Measurements from ENCODE around the gene DIO2.

DNA sequence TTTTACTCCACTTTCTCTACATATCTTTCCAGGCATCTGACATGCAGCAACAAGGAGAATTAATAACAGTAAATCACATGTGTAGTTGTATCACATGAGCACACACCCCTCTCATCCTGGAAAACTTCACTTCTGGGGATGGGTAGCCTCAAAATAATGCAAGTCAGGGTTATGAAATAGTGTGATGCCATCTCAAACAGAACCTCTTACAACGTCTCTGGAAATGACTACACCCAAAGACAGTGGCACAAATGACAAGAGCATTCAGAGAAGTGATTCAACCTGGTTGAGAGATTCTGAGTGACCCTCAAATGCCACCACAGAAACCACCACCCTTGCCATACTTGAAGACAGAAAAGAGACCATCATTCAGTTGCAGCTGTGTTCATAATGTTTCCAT, 2.8 kb downstream of the DIO2 start:
- TF ChIP-seq CTCF (IDR thresholded peaks at IDR 0.05) (no peak), POLR2A (IDR thresholded peaks at IDR 0.05) (no peak), POLR2AphosphoS5 (IDR thresholded peaks at IDR 0.05) (no peak)

Data from prostate gland (tissue), 2 donors.